HPDE6-E6E7 (cell line): ENCODE results near the gene KRT84.

Source experiments
- DNase-seq: peaks from one replicate; pipeline ENCODE4 v3.0.0; 2011; ENCODE audit warnings: missing footprints; ENCODE audit errors: extremely low spot score

The KRT84 gene

GRCh38 chr12:52387859-52388258 lies 2.4 kb upstream of the KRT84 start:
- no peak for DNase-seq

- DNase-seq, result no peak
These were observed 2.1 kb downstream of the KRT84 start for GRCh38 chr12:52383331-52383730.

- DNase-seq, result no peak
These were observed 2.6 kb downstream of the KRT84 start for GRCh38 chr12:52382854-52383253.

- no peak for DNase-seq
These were observed 4.2 kb downstream of the KRT84 start for GRCh38 chr12:52381206-52381605.

- DNase-seq, result peak; percentile 40
These were observed 5.2 kb downstream of the KRT84 start for GRCh38 chr12:52380271-52380694.

- no peak for DNase-seq
These were observed 5.9 kb downstream of the KRT84 start for GRCh38 chr12:52379536-52379935.

- DNase-seq, result no peak
These were observed 7.4 kb downstream of the KRT84 start for GRCh38 chr12:52378091-52378490.

- no peak for DNase-seq
These were observed 8.2 kb downstream of the KRT84 start for GRCh38 chr12:52377266-52377665.

- DNase-seq, result peak; percentile 84
These were observed 13.0 kb downstream of the KRT84 start for GRCh38 chr12:52372216-52373154.

GRCh38 chr12:52371716-52372115 lies 13.7 kb downstream of the KRT84 start:
- DNase-seq, result no peak

GRCh38 chr12:52370926-52371608 lies 14.4 kb downstream of the KRT84 start:
- no peak for DNase-seq

- no peak for DNase-seq
These were observed 15.6 kb downstream of the KRT84 start for GRCh38 chr12:52369809-52370208.

GRCh38 chr12:52369211-52369610 lies 16.2 kb downstream of the KRT84 start:
- DNase-seq, result no peak

- no peak for DNase-seq
These were observed 16.9 kb downstream of the KRT84 start for GRCh38 chr12:52368508-52368907.

- no peak for DNase-seq
These were observed 17.6 kb downstream of the KRT84 start for GRCh38 chr12:52367876-52368275.

- DNase-seq, result no peak
These were observed 18.5 kb downstream of the KRT84 start, which contains the start of gene KRT85 for GRCh38 chr12:52366738-52367485. KRT85 (minus strand) TSS chr12:52367481; CDS start chr12:52367405, 76 bp downstream.

- DNase-seq, result no peak
These were observed 20.5 kb downstream of the KRT84 start for GRCh38 chr12:52364901-52365489.

GRCh38 chr12:52364061-52364460 lies 21.4 kb downstream of the KRT84 start:
- DNase-seq, result no peak

GRCh38 chr12:52363111-52363679 lies 22.3 kb downstream of the KRT84 start:
- DNase-seq, result no peak

- DNase-seq, result no peak
These were observed 23.2 kb downstream of the KRT84 start for GRCh38 chr12:52362118-52362726.

GRCh38 chr12:52361553-52361952 lies 23.9 kb downstream of the KRT84 start:
- DNase-seq, result no peak
